ENCODE measurements around the gene EML4. TPM values are rescaled to one million over a fixed set of nuclear protein-coding genes. Genes with fewer than 3 reads are reported as not detected.

The EML4 gene
- total and polyA plus RNA-seq, 2 of the 13 experiments (the other 11 are each of a cell fraction or from before 2014, with no cell fraction given), result 243 to 476 TPM

- Histone ChIP-seq H3K27ac (ENCODE audit: extremely low read length, insufficient read depth, low read length) (no peak overlapping the region), H3K9me3 (ENCODE audit: low read length) (no peaks in the 10 kb centered on the region), H3K4me3 (replicated peaks in 1 of 3; ENCODE audit: insufficient read depth in 1 of 3, low read depth in 2 of 3, low read length in 3 of 3) (no peak overlapping the region), H3K9ac (ENCODE audit: insufficient read depth, low read depth, low read length) (no peak overlapping the region), H3K4me1 (ENCODE audit: insufficient read depth, low read length) (peaks cover 30% of the 10 kb centered on the region), H2AFZ (ENCODE audit: low read length) (no peak overlapping the region), H3K36me3 (replicated peaks in 1 of 2; ENCODE audit: control insufficient read depth in 1 of 2, insufficient read depth in 2 of 2, low read length in 2 of 2) (peaks cover 20 to 75% of the 10 kb centered on the region in 2 experiments), H3K79me2 (ENCODE audit: insufficient read depth, low read length) (peaks cover 1% of the 10 kb centered on the region), H4K20me1 (ENCODE audit: insufficient read depth, low read length) (peaks cover 49% of the 10 kb centered on the region), H3K4me2 (ENCODE audit: low read depth, low read length) (no peak overlapping the region), H3K27me3 (ENCODE audit: control insufficient read depth in 1 of 2, insufficient read depth in 2 of 2, low read length in 2 of 2) (no peaks in the 10 kb centered on the region)
- FAIRE-seq (no peak), ATAC-seq (no peak), DNase-seq (ENCODE audit: low spot score) (no peak)
- POLR2A ChIA-PET, result no interaction called here
- intact Hi-C loops (cut with micrococcal nuclease; ENCODE audit: unreplicated experiment) (no loop called here), in situ Hi-C loops (cut with HindIII; ENCODE audit: extremely low pct_ligation_motif_present, low pct_unique_long_range_greater_than_20kb) (no loop called here)
- CTCF ChIA-PET (ENCODE audit: low intra/inter-chr PET ratio, low total read pairs), result no interaction called here
- no TSS peak for BruUV-seq (replicated peaks)
- WGBS (ENCODE audit: low lambda C conversion rate), result 97% methylated on average over 4 of the region's 4 CpGs
- no peak for TF ChIP-seq BRD4 (CRISPR knock-in tag; IDR thresholded peaks at IDR 0.05)
- no peak for TF ChIP-seq ZNF235 (CRISPR knock-in tag; IDR thresholded peaks at IDR 0.05; ENCODE audit: borderline replicate concordance)
- no peak for TF ChIP-seq ZNF431 (CRISPR knock-in tag; IDR thresholded peaks at IDR 0.05; ENCODE audit: borderline replicate concordance, low read depth)
- no peak for TF ChIP-seq BORCS8-MEF2B (CRISPR knock-in tag; IDR thresholded peaks at IDR 0.05)
- TF ChIP-seq RAD51 (IDR thresholded peaks at IDR 0.05; ENCODE audit: borderline replicate concordance), result no peak
- TF ChIP-seq ZNF530 (CRISPR knock-in tag; IDR thresholded peaks at IDR 0.05; ENCODE audit: low read depth), result no peak
- TF ChIP-seq CENPT (CRISPR knock-in tag; IDR thresholded peaks at IDR 0.05; ENCODE audit: low read depth), result no peak
- no peak for TF ChIP-seq ZNF547 (CRISPR knock-in tag; IDR thresholded peaks at IDR 0.05)
- TF ChIP-seq RBM22 (optimal IDR thresholded peaks at IDR 0.05; ENCODE audit: low read length), result peak; percentile 86
- no peak for TF ChIP-seq PITX1 (CRISPR knock-in tag; IDR thresholded peaks at IDR 0.05)
- 0 out of 2 replicates have a peak, but pooled peaks have one; percentile 54 for TF ChIP-seq MBD4 (IDR thresholded peaks at IDR 0.05; ENCODE audit: borderline replicate concordance, low read length)
- TF ChIP-seq ZNF460 (CRISPR knock-in tag; IDR thresholded peaks at IDR 0.05; ENCODE audit: borderline replicate concordance), result no peak
- no peak for TF ChIP-seq ATF2 (CRISPR knock-in tag; IDR thresholded peaks at IDR 0.05)
- TF ChIP-seq SMARCE1 (IDR thresholded peaks at IDR 0.05; ENCODE audit: borderline replicate concordance), result no peak
- no peak for TF ChIP-seq RNF219 (CRISPR knock-in tag; IDR thresholded peaks at IDR 0.05)
- peak; percentile 80 for TF ChIP-seq AGO2 (optimal IDR thresholded peaks at IDR 0.05; ENCODE audit: low read depth, low read length)
Observed at GRCh38 chr2:42289222-42289621, 120.1 kb downstream of the EML4 start.

Data from HepG2 (cell line).